Karpas-422 (cell line): ENCODE results near the gene HDAC3. TPM values are rescaled to one million over a fixed set of nuclear protein-coding genes. Genes with fewer than 3 reads are reported as not detected.

ENCODE experiments used
- DNase-seq: peaks from one replicate; pipeline ENCODE4 v3.0.0-alpha.2; 2015
- H2AFZ ChIP-seq: fragments of 200-600 bp; sonication (generic); 2 replicates; pipeline ENCODE4 v1.6.1; 2014; ENCODE audit warnings: antibody characterized with exemption, low read length, mixed read lengths
- H3K27ac ChIP-seq: fragments of 200-600 bp; sonication (generic); 2 replicates; pipeline ENCODE4 v1.5.1; 2014; ENCODE audit warnings: mild to moderate bottlenecking, low read length, moderate library complexity
- H3K27me3 ChIP-seq: fragments of 200-600 bp; sonication (generic); 2 replicates; pipeline ENCODE4 v1.6.1; 2014; ENCODE audit warnings: low read length, mixed read lengths
- H3K36me3 ChIP-seq: fragments of 200-600 bp; sonication (generic); 2 replicates; pipeline ENCODE4 v1.6.1; 2014; ENCODE audit warnings: low read length, mixed read lengths; ENCODE audit not compliant: insufficient read depth
- H3K4me1 ChIP-seq: fragments of 200-600 bp; sonication (generic); 2 replicates; pipeline ENCODE4 v1.6.1; 2014; ENCODE audit warnings: mild to moderate bottlenecking, low read length, mixed read lengths
- H3K4me2 ChIP-seq: fragments of 200-600 bp; sonication (generic); 2 replicates; pipeline ENCODE4 v1.6.1; 2014; ENCODE audit warnings: low read length, low read depth, mild to moderate bottlenecking; ENCODE audit not compliant: poor library complexity, severe bottlenecking
- H3K4me3 ChIP-seq: fragments of 200-600 bp; sonication (generic); 2 replicates; pipeline ENCODE4 v1.5.1; 2014; ENCODE audit warnings: mild to moderate bottlenecking, antibody characterized with exemption, low read length, mixed read lengths
- H3K79me2 ChIP-seq: fragments of 200-600 bp; sonication (generic); 2 replicates; pipeline ENCODE4 v1.6.1; 2014; ENCODE audit warnings: mild to moderate bottlenecking, low read length, mixed read lengths
- H3K9ac ChIP-seq: fragments of 200-600 bp; sonication (generic); 2 replicates; pipeline ENCODE4 v1.6.0; 2014; ENCODE audit warnings: low read length
- H3K9me2 ChIP-seq: fragments of 200-600 bp; sonication (generic), shearing (Covaris generic); replicated peaks from 2 replicates; pipeline ENCODE4 v1.6.0; 2014; ENCODE audit warnings: mild to moderate bottlenecking, low read length, moderate library complexity; ENCODE audit not compliant: insufficient read depth
- H3K9me3 ChIP-seq: fragments of 300-700, 200-600 bp; sonication (generic); 2 replicates; pipeline ENCODE4 v1.6.1; 2014; ENCODE audit warnings: low read length, mixed read lengths
- H4K20me1 ChIP-seq: fragments of 200-600 bp; sonication (generic); 2 replicates; pipeline ENCODE4 v1.6.1; 2014; ENCODE audit warnings: mild to moderate bottlenecking, antibody characterized with exemption, low read length, low read depth; ENCODE audit not compliant: insufficient read depth
- total RNA-seq: library from RNA; depleted of rRNA; stranded (reverse); fragments of >200 nt; shearing (Covaris generic); gene quantifications from 2 replicates; pipeline ENCODE4 v1.2.3, GENCODE V29; 2014; ENCODE audit warnings: low replicate concordance; rRNA removed

HDAC3 gene
- total RNA-seq: 96.0 and 128 TPM in 2 replicates

GRCh38 chr5:141636413-141637122 is at the start of gene HDAC3, which contains the start of gene RELL2:
TSS of gene HDAC3 (minus strand) at chr5:141636849. CDS start at chr5:141636790, 59 bp downstream.
TSS of gene RELL2 (plus strand) at chr5:141636997. CDS start at chr5:141638226, 1,229 bp downstream.
- peaks cover 34% of the 10 kb centered on the region for H3K4me1 ChIP-seq
- H2AFZ ChIP-seq: no peak within 1 kb of the TSS; the same call in 1 of the 2 replicates
- H3K4me3 ChIP-seq: peak within 1 kb of the TSS; percentile 95
- H3K4me2 ChIP-seq: peak within 1 kb of the TSS; percentile 95
- peaks cover 32% of the 10 kb centered on the region for H3K36me3 ChIP-seq
- H3K9me3 ChIP-seq: no peaks in the 10 kb centered on the region
- DNase-seq: peak; percentile 97
- H3K27ac ChIP-seq: peak within 1 kb of the TSS; percentile 74
- H3K79me2 ChIP-seq: peaks cover 62% of the 10 kb centered on the region
- peaks cover 26% of the 10 kb centered on the region for H4K20me1 ChIP-seq
- no peaks in the 10 kb centered on the region for H3K27me3 ChIP-seq
- no peaks in the 10 kb centered on the region for H3K9me2 ChIP-seq
- peak within 1 kb of the TSS; percentile 92 for H3K9ac ChIP-seq

- Histone ChIP-seq H3K27me3 (no peaks in the 10 kb centered on the region), H3K4me3 (no peak overlapping the region), H3K9me2 (no peaks in the 10 kb centered on the region), H3K9me3 (no peaks in the 10 kb centered on the region), H3K79me2 (no peaks in the 10 kb centered on the region), H4K20me1 (no peaks in the 10 kb centered on the region), H3K27ac (no peak overlapping the region), H3K9ac (no peak overlapping the region), H3K36me3 (no peaks in the 10 kb centered on the region), H2AFZ (no peak overlapping the region), H3K4me1 (no peaks in the 10 kb centered on the region), H3K4me2 (no peak overlapping the region)
- no peak for DNase-seq
Observed at GRCh38 chr5:141685591-141685990, 48.9 kb upstream of the HDAC3 start.

- H3K4me1 ChIP-seq: no peaks in the 10 kb centered on the region
- no peaks in the 10 kb centered on the region for H3K9me2 ChIP-seq
- H3K27ac ChIP-seq: no peak overlapping the region
- DNase-seq: no peak
- no peak overlapping the region for H2AFZ ChIP-seq
- H3K4me3 ChIP-seq: no peak overlapping the region
- no peaks in the 10 kb centered on the region for H3K79me2 ChIP-seq
- H3K9me3 ChIP-seq: no peaks in the 10 kb centered on the region
- H3K4me2 ChIP-seq: no peak overlapping the region
- H3K27me3 ChIP-seq: no peaks in the 10 kb centered on the region
- no peaks in the 10 kb centered on the region for H4K20me1 ChIP-seq
- no peaks in the 10 kb centered on the region for H3K36me3 ChIP-seq
- no peak overlapping the region for H3K9ac ChIP-seq
Observed at GRCh38 chr5:141683596-141684141, 47.0 kb upstream of the HDAC3 start.

- no peak within 1 kb of the TSS for H3K4me2 ChIP-seq
- H3K27ac ChIP-seq: no peak within 1 kb of the TSS
- H3K9me3 ChIP-seq: no peaks in the 10 kb centered on the region
- no peak for DNase-seq
- H3K9me2 ChIP-seq: no peaks in the 10 kb centered on the region
- H3K36me3 ChIP-seq: no peaks in the 10 kb centered on the region
- no peak within 1 kb of the TSS for H3K4me3 ChIP-seq
- H2AFZ ChIP-seq: no peak within 1 kb of the TSS
- no peaks in the 10 kb centered on the region for H4K20me1 ChIP-seq
- no peak within 1 kb of the TSS for H3K9ac ChIP-seq
- H3K79me2 ChIP-seq: no peaks in the 10 kb centered on the region
- no peaks in the 10 kb centered on the region for H3K4me1 ChIP-seq
- no peaks in the 10 kb centered on the region for H3K27me3 ChIP-seq
Observed at GRCh38 chr5:141681695-141682641, 45.3 kb upstream of the HDAC3 start, which contains the start of gene ARAP3. TSS of gene ARAP3 (minus strand) at chr5:141682230. CDS start at chr5:141680486, 1,744 bp downstream.

- Histone ChIP-seq H3K4me1 (no peaks in the 10 kb centered on the region), H3K9ac (no peak overlapping the region), H3K27ac (no peak overlapping the region), H3K9me2 (no peaks in the 10 kb centered on the region), H3K4me3 (no peak overlapping the region), H3K36me3 (no peaks in the 10 kb centered on the region), H3K79me2 (no peaks in the 10 kb centered on the region), H4K20me1 (no peaks in the 10 kb centered on the region), H3K27me3 (no peaks in the 10 kb centered on the region), H3K9me3 (no peaks in the 10 kb centered on the region), H2AFZ (no peak overlapping the region), H3K4me2 (no peak overlapping the region)
- no peak for DNase-seq
Observed at GRCh38 chr5:141681295-141681694, 44.6 kb upstream of the HDAC3 start.

- H3K9me3 ChIP-seq: no peaks in the 10 kb centered on the region
- H3K4me3 ChIP-seq: no peak overlapping the region
- DNase-seq: no peak
- H3K4me2 ChIP-seq: no peak overlapping the region
- H3K9me2 ChIP-seq: no peaks in the 10 kb centered on the region
- H2AFZ ChIP-seq: no peak overlapping the region
- no peak overlapping the region for H3K9ac ChIP-seq
- no peak overlapping the region for H3K27ac ChIP-seq
- H3K4me1 ChIP-seq: no peaks in the 10 kb centered on the region
- no peaks in the 10 kb centered on the region for H3K79me2 ChIP-seq
- no peaks in the 10 kb centered on the region for H4K20me1 ChIP-seq
- no peaks in the 10 kb centered on the region for H3K27me3 ChIP-seq
- H3K36me3 ChIP-seq: no peaks in the 10 kb centered on the region
Observed at GRCh38 chr5:141680751-141681201, 44.1 kb upstream of the HDAC3 start.

GRCh38 chr5:141680178-141680577 is 43.5 kb upstream of the HDAC3 start:
- Histone ChIP-seq H3K36me3 (no peaks in the 10 kb centered on the region), H3K4me3 (no peak overlapping the region), H3K4me1 (no peaks in the 10 kb centered on the region), H2AFZ (no peak overlapping the region), H3K27ac (no peak overlapping the region), H4K20me1 (no peaks in the 10 kb centered on the region), H3K27me3 (no peaks in the 10 kb centered on the region), H3K9ac (no peak overlapping the region), H3K9me2 (no peaks in the 10 kb centered on the region), H3K9me3 (no peaks in the 10 kb centered on the region), H3K4me2 (no peak overlapping the region), H3K79me2 (no peaks in the 10 kb centered on the region)
- DNase-seq: no peak

- Histone ChIP-seq H3K36me3 (no peaks in the 10 kb centered on the region), H3K27me3 (no peaks in the 10 kb centered on the region), H3K4me2 (no peak overlapping the region), H3K27ac (no peak overlapping the region), H2AFZ (no peak overlapping the region), H3K9me3 (no peaks in the 10 kb centered on the region), H4K20me1 (no peaks in the 10 kb centered on the region), H3K4me3 (no peak overlapping the region), H3K79me2 (no peaks in the 10 kb centered on the region), H3K9ac (no peak overlapping the region), H3K9me2 (no peaks in the 10 kb centered on the region), H3K4me1 (no peaks in the 10 kb centered on the region)
- DNase-seq: peak; percentile 67
Observed at GRCh38 chr5:141677415-141677814, 40.8 kb upstream of the HDAC3 start.
